ENCODE results near the gene PHTF2.
"Not testable (repeated sequence)": the region's sequence is repeated elsewhere in the genome, so short reads cannot be mapped to it uniquely, and the experiment has no call there.

The PHTF2 gene

DNA sequence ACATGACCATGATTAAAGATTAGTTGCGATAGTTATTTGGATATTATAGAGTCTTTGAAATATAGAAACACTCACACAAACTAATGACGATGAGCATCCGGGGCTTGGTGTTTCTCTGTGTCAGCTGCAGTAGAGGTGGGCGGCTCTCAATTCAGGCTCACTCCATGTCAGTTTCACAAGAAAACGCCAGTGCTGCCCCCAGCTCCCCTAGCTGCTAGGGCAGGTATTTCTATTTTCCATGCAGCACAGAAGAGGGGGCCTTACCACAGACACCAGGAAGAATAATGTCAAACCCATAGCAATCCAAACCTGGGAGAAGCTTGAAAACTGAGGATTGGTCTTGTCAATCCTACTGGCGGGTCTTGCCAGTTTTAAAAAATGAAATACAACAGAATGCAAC, 197.1 kb downstream of the PHTF2 start:
- Histone ChIP-seq H3K79me2 (ENCODE audit: insufficient read depth, low read length) (no peaks in the 10 kb centered on the region), H3K4me1 (ENCODE audit: insufficient read depth, low read length, severe bottlenecking) (no peaks in the 10 kb centered on the region), H3F3A (ENCODE audit: insufficient read depth, low read length) (no peaks in the 10 kb centered on the region), H3K9me2 (ENCODE audit: low read depth, low read length) (no peaks in the 10 kb centered on the region), H3K9me3 (ENCODE audit: low read length) (no peaks in the 10 kb centered on the region), H3K27me3 (ENCODE audit: insufficient read depth, low read length) (no peaks in the 10 kb centered on the region), H3K36me3 (ENCODE audit: insufficient read depth, low read length) (no peaks in the 10 kb centered on the region), H3K27ac (ENCODE audit: low read depth, low read length, poor library complexity, severe bottlenecking) (no peak overlapping the region), H3K9ac (ENCODE audit: low read length) (no peak overlapping the region), H3K4me2 (ENCODE audit: low read length) (no peak overlapping the region), H3K4me3 (ENCODE audit: low read depth, low read length, poor library complexity, severe bottlenecking) (no peak overlapping the region), H4K20me1 (ENCODE audit: insufficient read depth, low read length) (no peaks in the 10 kb centered on the region), H2AFZ (ENCODE audit: low read length) (no peak overlapping the region)
- TF ChIP-seq, protein P1, sequence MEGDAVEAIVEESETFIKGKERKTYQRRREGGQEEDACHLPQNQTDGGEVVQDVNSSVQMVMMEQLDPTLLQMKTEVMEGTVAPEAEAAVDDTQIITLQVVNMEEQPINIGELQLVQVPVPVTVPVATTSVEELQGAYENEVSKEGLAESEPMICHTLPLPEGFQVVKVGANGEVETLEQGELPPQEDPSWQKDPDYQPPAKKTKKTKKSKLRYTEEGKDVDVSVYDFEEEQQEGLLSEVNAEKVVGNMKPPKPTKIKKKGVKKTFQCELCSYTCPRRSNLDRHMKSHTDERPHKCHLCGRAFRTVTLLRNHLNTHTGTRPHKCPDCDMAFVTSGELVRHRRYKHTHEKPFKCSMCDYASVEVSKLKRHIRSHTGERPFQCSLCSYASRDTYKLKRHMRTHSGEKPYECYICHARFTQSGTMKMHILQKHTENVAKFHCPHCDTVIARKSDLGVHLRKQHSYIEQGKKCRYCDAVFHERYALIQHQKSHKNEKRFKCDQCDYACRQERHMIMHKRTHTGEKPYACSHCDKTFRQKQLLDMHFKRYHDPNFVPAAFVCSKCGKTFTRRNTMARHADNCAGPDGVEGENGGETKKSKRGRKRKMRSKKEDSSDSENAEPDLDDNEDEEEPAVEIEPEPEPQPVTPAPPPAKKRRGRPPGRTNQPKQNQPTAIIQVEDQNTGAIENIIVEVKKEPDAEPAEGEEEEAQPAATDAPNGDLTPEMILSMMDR (IDR thresholded peaks at IDR 0.05; ENCODE audit: low read length) = peak; percentile 49; the same call in 1 of the 2 replicates
- TF ChIP-seq EZH2 (IDR thresholded peaks at IDR 0.05; ENCODE audit: borderline replicate concordance, low read length) = no peak

DNA sequence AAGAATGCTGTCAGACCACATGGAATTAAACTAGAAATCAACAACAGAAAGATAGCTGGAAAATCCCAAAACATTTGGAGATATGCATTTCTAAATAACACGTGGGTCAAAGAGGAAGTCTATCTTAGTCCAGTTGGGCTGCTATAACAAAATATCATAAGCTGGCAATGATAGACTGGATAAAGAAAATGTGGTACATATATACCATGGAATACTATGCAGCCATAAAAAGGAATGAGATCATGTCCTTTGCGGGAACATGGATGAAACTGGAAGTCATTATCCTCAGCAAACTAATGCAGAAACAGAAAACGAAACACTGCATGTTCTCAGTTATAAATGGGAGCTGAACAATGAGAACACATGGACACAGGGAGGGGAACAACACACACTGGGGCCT, 200.6 kb downstream of the PHTF2 start:
- H4K20me1 ChIP-seq (ENCODE audit: insufficient read depth, low read length); H3K4me3 ChIP-seq (ENCODE audit: low read depth, low read length, poor library complexity, severe bottlenecking); H3K9me3 ChIP-seq (ENCODE audit: low read length); H3K27ac ChIP-seq (ENCODE audit: low read depth, low read length, poor library complexity, severe bottlenecking); H3K36me3 ChIP-seq (ENCODE audit: insufficient read depth, low read length); H2AFZ ChIP-seq (ENCODE audit: low read length); H3K4me2 ChIP-seq (ENCODE audit: low read length); H3F3A ChIP-seq (ENCODE audit: insufficient read depth, low read length); H3K4me1 ChIP-seq (ENCODE audit: insufficient read depth, low read length, severe bottlenecking); H3K9me2 ChIP-seq (ENCODE audit: low read depth, low read length); H3K27me3 ChIP-seq (ENCODE audit: insufficient read depth, low read length); H3K79me2 ChIP-seq (ENCODE audit: insufficient read depth, low read length); H3K9ac ChIP-seq (ENCODE audit: low read length): not testable (repeated sequence)

DNA sequence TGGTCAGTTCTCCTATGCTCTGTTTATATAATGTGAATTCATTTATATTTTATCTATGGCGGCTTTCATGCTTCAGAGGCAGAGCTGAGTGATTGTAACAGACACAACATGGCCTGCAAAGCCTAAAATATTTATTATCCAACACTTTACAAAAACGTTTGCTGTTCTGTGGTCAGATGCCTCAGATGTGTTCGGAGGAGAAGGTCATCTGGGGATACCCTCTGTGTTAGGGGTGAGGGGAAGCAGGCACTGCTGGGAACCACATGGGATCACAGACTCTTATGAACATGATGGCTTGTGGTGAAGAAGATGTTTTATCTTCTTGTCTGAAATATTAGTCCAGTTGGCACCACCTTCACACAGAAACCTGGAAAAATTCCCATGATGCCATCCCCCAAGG, 203.4 kb downstream of the PHTF2 start:
- Histone ChIP-seq H3K27ac (ENCODE audit: low read depth, low read length, poor library complexity, severe bottlenecking) (no peak overlapping the region), H3K9me2 (ENCODE audit: low read depth, low read length) (no peaks in the 10 kb centered on the region), H3K4me3 (ENCODE audit: low read depth, low read length, poor library complexity, severe bottlenecking) (no peak overlapping the region), H3K27me3 (ENCODE audit: insufficient read depth, low read length) (no peaks in the 10 kb centered on the region), H3K9ac (ENCODE audit: low read length) (no peak overlapping the region), H3K4me2 (ENCODE audit: low read length) (no peak overlapping the region), H3K4me1 (ENCODE audit: insufficient read depth, low read length, severe bottlenecking) (no peaks in the 10 kb centered on the region), H3K79me2 (ENCODE audit: insufficient read depth, low read length) (no peaks in the 10 kb centered on the region), H2AFZ (ENCODE audit: low read length) (no peak overlapping the region), H4K20me1 (ENCODE audit: insufficient read depth, low read length) (no peaks in the 10 kb centered on the region), H3K9me3 (ENCODE audit: low read length) (no peaks in the 10 kb centered on the region), H3F3A (ENCODE audit: insufficient read depth, low read length) (no peaks in the 10 kb centered on the region), H3K36me3 (ENCODE audit: insufficient read depth, low read length) (no peaks in the 10 kb centered on the region)
- TF ChIP-seq EZH2 (IDR thresholded peaks at IDR 0.05; ENCODE audit: borderline replicate concordance, low read length) = no peak
- TF ChIP-seq, protein P1 (IDR thresholded peaks at IDR 0.05; ENCODE audit: low read length) = no peak

DNA sequence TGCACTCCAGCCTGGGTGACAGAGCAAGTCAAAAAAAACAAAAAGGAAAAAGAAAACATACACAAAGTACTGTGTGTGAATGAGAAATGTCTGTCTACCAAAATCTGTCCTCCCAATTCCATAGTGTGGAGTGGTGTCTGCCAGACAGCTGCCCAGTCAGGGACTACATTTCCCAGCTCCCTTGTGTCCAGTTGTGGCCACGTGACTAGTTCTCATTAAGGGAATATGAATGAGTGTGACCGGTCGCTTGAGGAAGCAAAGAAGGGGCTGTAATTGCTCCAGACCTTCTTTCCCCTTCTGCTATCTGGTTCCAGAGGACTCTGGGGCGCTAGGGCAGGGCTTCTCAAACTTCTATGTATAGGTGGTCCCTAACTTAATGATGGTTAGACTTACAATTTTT, 204.1 kb downstream of the PHTF2 start:
- TF ChIP-seq, protein P1 (IDR thresholded peaks at IDR 0.05; ENCODE audit: low read length) = no peak
- no peak for TF ChIP-seq EZH2 (IDR thresholded peaks at IDR 0.05; ENCODE audit: borderline replicate concordance, low read length)
- H3K9me2 ChIP-seq (ENCODE audit: low read depth, low read length) = no peaks in the 10 kb centered on the region
- H2AFZ ChIP-seq (ENCODE audit: low read length) = no peak overlapping the region
- no peaks in the 10 kb centered on the region for H3K9me3 ChIP-seq (ENCODE audit: low read length)
- H3F3A ChIP-seq (ENCODE audit: insufficient read depth, low read length) = no peaks in the 10 kb centered on the region
- no peak overlapping the region for H3K9ac ChIP-seq (ENCODE audit: low read length)
- H3K27ac ChIP-seq (ENCODE audit: low read depth, low read length, poor library complexity, severe bottlenecking) = no peak overlapping the region
- no peaks in the 10 kb centered on the region for H3K27me3 ChIP-seq (ENCODE audit: insufficient read depth, low read length)
- no peaks in the 10 kb centered on the region for H3K79me2 ChIP-seq (ENCODE audit: insufficient read depth, low read length)
- H3K4me3 ChIP-seq (ENCODE audit: low read depth, low read length, poor library complexity, severe bottlenecking) = no peak overlapping the region
- H3K4me1 ChIP-seq (ENCODE audit: insufficient read depth, low read length, severe bottlenecking) = no peaks in the 10 kb centered on the region
- no peak overlapping the region for H3K4me2 ChIP-seq (ENCODE audit: low read length)
- H4K20me1 ChIP-seq (ENCODE audit: insufficient read depth, low read length) = no peaks in the 10 kb centered on the region
- no peaks in the 10 kb centered on the region for H3K36me3 ChIP-seq (ENCODE audit: insufficient read depth, low read length)
